Kidney (tissue), 14 donors: ENCODE data around the gene MAP1S. TPM values are rescaled to one million over a fixed set of nuclear protein-coding genes. Genes with fewer than 3 reads are reported as not detected.

Source experiments
- DNase-seq, 5 donors: peaks; one replicate each; pipeline ENCODE4 v3.0.0-alpha.2; 2013 to 2020
- FAIRE-seq: peaks from 2 replicates; lab custom pipeline; 2012; peaks lifted over from hg19 to GRCh38; lab: Jason Lieb, UNC
- H3K27ac ChIP-seq, 2 donors: one replicate each; pipeline ENCODE4 v1.7.0; 2013; ENCODE audit warnings: low read depth in 2 of 2, low read length in 2 of 2, inconsistent platforms in 1 of 2
- H3K27me3 ChIP-seq: one replicate; pipeline ENCODE4 v1.7.1; 2013; ENCODE audit warnings: low read length, inconsistent platforms; ENCODE audit not compliant: control insufficient read depth, insufficient read depth
- H3K36me3 ChIP-seq, 3 donors: one replicate each; pipeline versions ENCODE4 v1.7.0 to v1.7.1; 2013; ENCODE audit warnings: low read length in 3 of 3, control low read depth in 1 of 3, inconsistent platforms in 1 of 3; ENCODE audit not compliant: insufficient read depth in 3 of 3, control insufficient read depth in 2 of 3
- H3K4me1 ChIP-seq, 3 donors: one replicate each; pipeline versions ENCODE4 v1.7.0 to v1.7.1; 2013; ENCODE audit warnings: low read length in 3 of 3, inconsistent platforms in 1 of 3, low read depth in 1 of 3; ENCODE audit not compliant: control insufficient read depth in 2 of 3, insufficient read depth in 2 of 3
- H3K4me3 ChIP-seq, 3 donors: one replicate each; pipeline versions ENCODE4 v1.7.0 to v1.8.1; 2013; ENCODE audit warnings: low read length in 3 of 3, control low read depth in 1 of 3, inconsistent platforms in 1 of 3
- H3K9ac ChIP-seq, 3 donors: one replicate each; pipeline versions ENCODE4 v1.7.0 to v1.7.1; 2013; ENCODE audit warnings: low read length in 3 of 3, control low read depth in 1 of 3, inconsistent platforms in 1 of 3
- H3K9me3 ChIP-seq, 3 donors: one replicate each; pipeline versions ENCODE4 v1.7.0 to v1.7.1; 2013; ENCODE audit warnings: low read length in 3 of 3, control low read depth in 1 of 3, inconsistent platforms in 1 of 3; ENCODE audit not compliant: control insufficient read depth in 2 of 3, insufficient read depth in 1 of 3
- CTCF ChIP-seq: IDR thresholded peaks from 3 replicates; pipeline ENCODE4 v1.5.1; 2012; ENCODE audit warnings: mild to moderate bottlenecking, moderate library complexity, borderline replicate concordance; ENCODE audit not compliant: insufficient read depth; ENCODE audit errors: extremely low read depth
- intact Hi-C: fragments of 100-400 bp; cut with DNase I; formaldehyde crosslinking; loops from one replicate; pipeline ENCODE4 v1.11.1; 2022
- polyA plus RNA-seq: library from polyadenylated mRNA; stranded (reverse); fragments of 350-450 nt; fragmentation: Illumina TruSeq; extraction: RNeasy Lipid Tissue Mini Kit (QIAGEN cat#74804); gene quantifications from one replicate; pipeline ENCODE4 v1.2.3, GENCODE V29; 2014; ENCODE audit warnings: low read depth, low replicate concordance; ENCODE audit not compliant: insufficient read depth
- total RNA-seq: library from RNA; stranded (reverse); fragmentation: NEBNext Ultra II Directional; extraction: Animal tissue kit (Norgen Biotek cat#: 25700); gene quantifications from one replicate; pipeline ENCODE4 v1.2.1, GENCODE V29; 2021
- donor health status: control.
- donor health status: control.
- donor health status: control.
- donor health status: control.
- donor health status: control.
- donor health status: DM: yes; HTN: yes; CAD: no.
- donor health status: Normal renal cell carcinoma (clear cell type).

MAP1S gene
- total and polyA plus RNA-seq, 2 donors from 2014 or later: 25.2 to 56.1 TPM

GRCh38 chr19:17734146-17734545 is 14.9 kb downstream of the MAP1S start:
- no peak overlapping the region for H3K9ac ChIP-seq
- no peak overlapping the region for H3K4me3 ChIP-seq
- no peak for TF ChIP-seq CTCF
- H3K36me3 ChIP-seq: peaks cover 4 to 18% (median 8%) of the 10 kb centered on the region in 3 donors
- no peaks in the 10 kb centered on the region for H3K27me3 ChIP-seq
- no peak overlapping the region for H3K27ac ChIP-seq
- DNase-seq: no peak
- intact Hi-C loops: no loop called here
- H3K9me3 ChIP-seq: no peaks in the 10 kb centered on the region
- no peak for FAIRE-seq
- H3K4me1 ChIP-seq: no peaks in the 10 kb centered on the region

GRCh38 chr19:17735410-17735809 is 16.1 kb downstream of the MAP1S start:
- no peak for TF ChIP-seq CTCF
- Histone ChIP-seq H3K9me3 (no peaks in the 10 kb centered on the region), H3K27me3 (no peaks in the 10 kb centered on the region), H3K4me3 (no peak overlapping the region), H3K36me3 (peaks cover 4 to 14% (median 8%) of the 10 kb centered on the region in 3 donors), H3K9ac (no peak overlapping the region), H3K27ac (no peak overlapping the region), H3K4me1 (no peaks in the 10 kb centered on the region)
- DNase-seq (no peak), FAIRE-seq (no peak)
- intact Hi-C loops: no loop called here

- Histone ChIP-seq H3K9me3 (no peaks in the 10 kb centered on the region), H3K9ac (no peak overlapping the region), H3K27me3 (no peaks in the 10 kb centered on the region), H3K27ac (no peak overlapping the region), H3K4me1 (no peaks in the 10 kb centered on the region), H3K36me3 (peaks cover 0 to 8% (median 7%) of the 10 kb centered on the region in 3 donors), H3K4me3 (no peak overlapping the region)
- FAIRE-seq (no peak), DNase-seq (no peak)
- intact Hi-C loops: no loop called here
- TF ChIP-seq CTCF: no peak
Measured at GRCh38 chr19:17737690-17738153, 18.4 kb downstream of the MAP1S start.
